T1000 (cell line): Measurements from ENCODE around the gene CEP104.

Source experiments
- DNase-seq: peaks from one replicate; lab custom pipeline; 2025; ENCODE audit warnings: mixed read lengths; lab: John Stamatoyannopoulos, UW

Gene CEP104

GRCh38 chr1:3777647-3778589 lies 79.1 kb downstream of the CEP104 start:
- DNase-seq = no peak

GRCh38 chr1:3777078-3777547 lies 79.9 kb downstream of the CEP104 start:
- DNase-seq = no peak

GRCh38 chr1:3776231-3776961 lies 80.6 kb downstream of the CEP104 start:
- DNase-seq = no peak

- no peak for DNase-seq
Measured at GRCh38 chr1:3775490-3776230, 81.4 kb downstream of the CEP104 start.

- no peak for DNase-seq
Measured at GRCh38 chr1:3774946-3775489, 82.0 kb downstream of the CEP104 start.

- no peak for DNase-seq
Measured at GRCh38 chr1:3774276-3774945, 82.6 kb downstream of the CEP104 start.

- no peak for DNase-seq
Measured at GRCh38 chr1:3773572-3774275, 83.3 kb downstream of the CEP104 start.

GRCh38 chr1:3772715-3773571 lies 84.1 kb downstream of the CEP104 start, which contains the start of gene SMIM1:
Gene SMIM1, plus strand, starts transcription at chr1:3772749. Its CDS starts 2,625 bp downstream, at chr1:3775374.
- no peak for DNase-seq

- peak; percentile 77 for DNase-seq
Measured at GRCh38 chr1:3772027-3772714, 84.8 kb downstream of the CEP104 start.

GRCh38 chr1:3771108-3772026 lies 85.6 kb downstream of the CEP104 start:
- DNase-seq = no peak

GRCh38 chr1:3770047-3770765 lies 86.8 kb downstream of the CEP104 start:
- no peak for DNase-seq

- no peak for DNase-seq
Measured at GRCh38 chr1:3768811-3769390, 88.1 kb downstream of the CEP104 start.

- no peak for DNase-seq
Measured at GRCh38 chr1:3767328-3767925, 89.6 kb downstream of the CEP104 start.

- no peak for DNase-seq
Measured at GRCh38 chr1:3763351-3764125, 93.5 kb downstream of the CEP104 start.

GRCh38 chr1:3762873-3763228 lies 94.2 kb downstream of the CEP104 start:
- no peak for DNase-seq
